HCT116 (cell line): Measurements from ENCODE around the gene MIEN1. TPM values are rescaled to one million over a fixed set of nuclear protein-coding genes. Genes with fewer than 3 reads are reported as not detected.

Experiments
- ATAC-seq: fragments of 200-7000 bp; cut with Tn5 transposase; 2 replicates; pipeline ENCODE4 v1.9.1; 2020; ENCODE audit warnings: mild to moderate bottlenecking, moderate library complexity
- BruUV-seq: library from RNA; stranded (reverse); fragments of 400-500 nt; replicated peaks from 2 replicates; lab custom pipeline; 2021; lab: Mats Ljungman, UMichigan
- CTCF ChIA-PET: fragments of 300-600 bp; sonication (Branson Sonifier 250); formaldehyde crosslinking; loops from one replicate; lab custom pipeline; 2021; ENCODE audit warnings: antibody characterized with exemption; lab: Charles Lee
- POLR2A ChIA-PET: fragments of 300-600, 350-600 bp; sonication (Branson Sonifier 250); formaldehyde crosslinking; loops from one replicate; lab custom pipeline; 2021; ENCODE audit warnings: antibody characterized with exemption; lab: Charles Lee
- RAD21 ChIA-PET, 2 experiments: fragments of 300-600 bp; sonication (Branson Sonifier 250); formaldehyde crosslinking; loops; one replicate each; lab custom pipeline; 2023; ENCODE audit warnings: low total read pairs in 2 of 2; ENCODE audit not compliant: uncharacterized antibody in 2 of 2, unreplicated experiment in 2 of 2, low non-redundant PET in 1 of 2; lab: Charles Lee
- DNase-seq: peaks from one replicate; pipeline ENCODE4 v3.0.0-alpha.2; 2010; ENCODE audit warnings: low read depth, low spot score
- H2AFZ ChIP-seq: fragments of 200-600 bp; shearing (Covaris generic), sonication (generic); 2 replicates; pipeline ENCODE4 v1.6.1; 2017; ENCODE audit warnings: low read depth, mixed run types, mixed read lengths, antibody characterized with exemption, low read length; ENCODE audit not compliant: poor library complexity, severe bottlenecking
- H3K27ac ChIP-seq: 2 replicates; pipeline ENCODE4 v1.5.1; 2012; ENCODE audit warnings: low read depth, low read length
- H3K27me3 ChIP-seq: fragments of 200-600 bp; sonication (generic); 2 replicates; pipeline ENCODE4 v1.6.1; 2016; ENCODE audit warnings: mixed run types, low read length, mixed read lengths; ENCODE audit not compliant: insufficient read depth
- H3K36me3 ChIP-seq, 2 experiments: fragments of 200-500 bp in 1 of 2; fragments of 200-600 bp in 1 of 2; sonication (Bioruptor generic) in 1 of 2; sonication (generic) in 1 of 2; 2 replicates each; pipeline versions ENCODE4 v1.5.1 to v1.6.1; 2014 to 2016; ENCODE audit warnings: low read length in 2 of 2, inconsistent platforms in 1 of 2, mixed read lengths in 1 of 2, mixed run types in 1 of 2; ENCODE audit not compliant: insufficient read depth in 2 of 2, control insufficient read depth in 1 of 2
- H3K4me1 ChIP-seq, 2 experiments: fragments of 200-600 bp in 1 of 2; sonication (generic) in 1 of 2; 2 replicates each; pipeline versions ENCODE4 v1.5.1 to v1.6.1; 2012 to 2017; ENCODE audit warnings: low read length in 2 of 2, inconsistent platforms in 1 of 2, mild to moderate bottlenecking in 1 of 2, mixed read lengths in 1 of 2, mixed run types in 1 of 2, moderate library complexity in 1 of 2; ENCODE audit not compliant: insufficient read depth in 2 of 2, control insufficient read depth in 1 of 2
- H3K4me2 ChIP-seq: fragments of 200-600 bp; sonication (generic); 2 replicates; pipeline ENCODE4 v1.6.1; 2017; ENCODE audit warnings: mixed run types, low read length, mixed read lengths
- H3K4me3 ChIP-seq, 2 experiments: fragments of 200-600 bp in 1 of 2; sonication (generic) in 1 of 2; replicated peaks in 1 of 2; 2 replicates each; pipeline ENCODE4 v1.5.1; 2011 to 2016; ENCODE audit warnings: low read length in 2 of 2, control low read depth in 1 of 2, low read depth in 1 of 2, mild to moderate bottlenecking in 1 of 2, mixed read lengths in 1 of 2, mixed run types in 1 of 2
- H3K79me2 ChIP-seq: fragments of 200-600 bp; sonication (generic); 2 replicates; pipeline ENCODE4 v1.6.1; 2017; ENCODE audit warnings: mild to moderate bottlenecking, mixed run types, low read length, moderate library complexity, mixed read lengths; ENCODE audit not compliant: insufficient read depth
- H3K9ac ChIP-seq: fragments of 200-600 bp; sonication (generic); 2 replicates; pipeline ENCODE4 v1.6.1; 2016; ENCODE audit warnings: low read length, mixed read lengths
- H3K9me2 ChIP-seq: fragments of 200-600 bp; sonication (generic), shearing (Covaris generic); 2 replicates; pipeline ENCODE4 v1.6.1; 2017; ENCODE audit warnings: mixed run types, mild to moderate bottlenecking, moderate library complexity; ENCODE audit not compliant: insufficient read depth
- H3K9me3 ChIP-seq, 2 experiments: fragments of 200-500 bp in 1 of 2; fragments of 200-600 bp in 1 of 2; sonication (Bioruptor generic) in 1 of 2; sonication (generic) in 1 of 2; 2 replicates each; pipeline ENCODE4 v1.6.1; 2014 to 2017; ENCODE audit warnings: low read length in 2 of 2, mixed read lengths in 2 of 2, inconsistent platforms in 1 of 2, low read depth in 1 of 2, mild to moderate bottlenecking in 1 of 2, mixed run types in 1 of 2, moderate library complexity in 1 of 2; ENCODE audit not compliant: control insufficient read depth in 1 of 2, insufficient read depth in 1 of 2
- H4K20me1 ChIP-seq: fragments of 200-600 bp; sonication (generic), shearing (Covaris generic); 2 replicates; pipeline ENCODE4 v1.6.1; 2017; ENCODE audit warnings: mixed run types, mild to moderate bottlenecking, moderate library complexity; ENCODE audit not compliant: insufficient read depth
- CEBPB ChIP-seq: IDR thresholded peaks from 2 replicates; pipeline ENCODE4 v1.6.1; 2012; ENCODE audit warnings: low read depth
- ELF1 ChIP-seq: IDR thresholded peaks from 2 replicates; pipeline ENCODE4 v1.6.1; 2012; ENCODE audit warnings: low read depth, borderline replicate concordance
- EZH2 ChIP-seq: fragments of 200-600 bp; sonication (generic); IDR thresholded peaks from 2 replicates; pipeline ENCODE4 v1.6.1; 2017; ENCODE audit warnings: antibody characterized with exemption, mixed run types
- EZH2phosphoT487 ChIP-seq: fragments of 200-600 bp; IDR thresholded peaks from 2 replicates; pipeline ENCODE4 v1.6.1; 2018; ENCODE audit warnings: antibody characterized with exemption, borderline replicate concordance
- FOSL1 ChIP-seq: IDR thresholded peaks from 2 replicates; pipeline ENCODE4 v1.6.1; 2012; ENCODE audit warnings: low read depth
- JUND ChIP-seq: IDR thresholded peaks from 2 replicates; pipeline ENCODE4 v1.6.1; 2012
- POLR2A ChIP-seq: IDR thresholded peaks from 2 replicates; pipeline ENCODE4 v1.7.0; 2011; ENCODE audit warnings: borderline replicate concordance; ENCODE audit not compliant: insufficient read depth, insufficient read length; ENCODE audit errors: extremely low read depth
- POLR2AphosphoS5 ChIP-seq: IDR thresholded peaks from 2 replicates; pipeline ENCODE4 v1.6.1; 2011; ENCODE audit warnings: mild to moderate bottlenecking, low read depth, low read length, moderate library complexity
- RAD21 ChIP-seq: IDR thresholded peaks from 2 replicates; pipeline ENCODE4 v1.6.1; 2012; ENCODE audit warnings: low read depth, mild to moderate bottlenecking
- SP1 ChIP-seq: IDR thresholded peaks from 2 replicates; pipeline ENCODE4 v1.6.1; 2012; ENCODE audit warnings: low read depth
- TCF7L2 ChIP-seq: IDR thresholded peaks from 2 replicates; pipeline ENCODE4 v1.7.0; 2011; ENCODE audit warnings: borderline replicate concordance, inconsistent platforms; ENCODE audit not compliant: insufficient read depth, insufficient read length; ENCODE audit errors: extremely low read depth
- YY1 ChIP-seq: IDR thresholded peaks from 2 replicates; pipeline ENCODE4 v1.6.1; 2011; ENCODE audit warnings: low read length, low read depth, moderate library complexity, mild to moderate bottlenecking; ENCODE audit not compliant: insufficient replicate concordance; ENCODE audit errors: extremely low read depth
- ZFX ChIP-seq: fragments of 450-650 bp; IDR thresholded peaks from 2 replicates; pipeline ENCODE4 v1.6.1; 2017
- ZNF274 ChIP-seq: fragments of 200-500 bp; sonication (Bioruptor generic); IDR thresholded peaks from 2 replicates; pipeline ENCODE4 v1.6.1; 2014; ENCODE audit warnings: mild to moderate bottlenecking, low read depth, low read length, inconsistent platforms
- intact Hi-C: fragments of 100-400 bp; cut with micrococcal nuclease; formaldehyde crosslinking; loops from 2 replicates; pipeline ENCODE4 v1.10.0; 2022
- total RNA-seq: library from RNA; stranded (reverse); gene quantifications from one replicate; pipeline ENCODE4 v1.2.1, GENCODE V29; 2021; ENCODE audit not compliant: unreplicated experiment
- TF ChIP-seq, protein P1 (sequence below): IDR thresholded peaks from 2 replicates; pipeline ENCODE4 v1.6.1; 2012
- TF ChIP-seq, protein P2 (sequence below): IDR thresholded peaks from 2 replicates; pipeline ENCODE4 v1.6.1; 2011; ENCODE audit warnings: mild to moderate bottlenecking, low read length, moderate library complexity; ENCODE audit not compliant: insufficient replicate concordance; ENCODE audit errors: extremely low read depth
- TF ChIP-seq, protein P3 (sequence below), 3 experiments: fragments of 200-600 bp in 1 of 3; sonication (generic) in 1 of 3; IDR thresholded peaks in 2 of 3; conservative IDR thresholded peaks in 1 of 3; 2 replicates each; pipeline ENCODE4 v1.5.1; 2012 to 2017; ENCODE audit warnings: low read depth in 2 of 3, low read length in 2 of 3, antibody characterized with exemption in 1 of 3, borderline replicate concordance in 1 of 3, control low read depth in 1 of 3, mild to moderate bottlenecking in 1 of 3, mixed read lengths in 1 of 3, mixed run types in 1 of 3, moderate library complexity in 1 of 3; ENCODE audit not compliant: insufficient read depth in 1 of 3

MIEN1 gene
- total RNA-seq, 1 experiment from 2014 or later, result 73.9 TPM

- no peaks in the 10 kb centered on the region for H3K79me2 ChIP-seq
- no peaks in the 10 kb centered on the region for H3K27me3 ChIP-seq
- H3K4me2 ChIP-seq, result peak overlapping the region; percentile 91
- H3K9me3 ChIP-seq, result no peaks in the 10 kb centered on the region
- ChIA-PET CTCF (interaction anchor here (1.1 to 1.3 kb wide), 2 partner anchors 32 to 64 kb away, joined by 4 to 7 read pairs; no protein-coding TSS in a partner anchor), POLR2A (interaction anchor here (1.2 kb wide), 1 partner anchor 11 kb away, joined by 7 read pairs; no protein-coding TSS in a partner anchor), RAD21 (no interaction called here)
- H4K20me1 ChIP-seq, result no peaks in the 10 kb centered on the region
- BruUV-seq, result TSS peak; percentile 82
- H2AFZ ChIP-seq, result peak overlapping the region; percentile 49
- ATAC-seq (no peak), DNase-seq (no peak)
- no peak for TF ChIP-seq ZFX
- no peak for TF ChIP-seq TCF7L2
- TF ChIP-seq EZH2, result no peak
- no peak for TF ChIP-seq ELF1
- TF ChIP-seq JUND, result no peak
- TF ChIP-seq, protein P1, sequence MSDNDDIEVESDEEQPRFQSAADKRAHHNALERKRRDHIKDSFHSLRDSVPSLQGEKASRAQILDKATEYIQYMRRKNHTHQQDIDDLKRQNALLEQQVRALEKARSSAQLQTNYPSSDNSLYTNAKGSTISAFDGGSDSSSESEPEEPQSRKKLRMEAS, result no peak; the same call in 1 of the 2 replicates
- no peak for TF ChIP-seq ZNF274
- TF ChIP-seq YY1, result no peak
- no peak for TF ChIP-seq POLR2A
- TF ChIP-seq, protein P2, sequence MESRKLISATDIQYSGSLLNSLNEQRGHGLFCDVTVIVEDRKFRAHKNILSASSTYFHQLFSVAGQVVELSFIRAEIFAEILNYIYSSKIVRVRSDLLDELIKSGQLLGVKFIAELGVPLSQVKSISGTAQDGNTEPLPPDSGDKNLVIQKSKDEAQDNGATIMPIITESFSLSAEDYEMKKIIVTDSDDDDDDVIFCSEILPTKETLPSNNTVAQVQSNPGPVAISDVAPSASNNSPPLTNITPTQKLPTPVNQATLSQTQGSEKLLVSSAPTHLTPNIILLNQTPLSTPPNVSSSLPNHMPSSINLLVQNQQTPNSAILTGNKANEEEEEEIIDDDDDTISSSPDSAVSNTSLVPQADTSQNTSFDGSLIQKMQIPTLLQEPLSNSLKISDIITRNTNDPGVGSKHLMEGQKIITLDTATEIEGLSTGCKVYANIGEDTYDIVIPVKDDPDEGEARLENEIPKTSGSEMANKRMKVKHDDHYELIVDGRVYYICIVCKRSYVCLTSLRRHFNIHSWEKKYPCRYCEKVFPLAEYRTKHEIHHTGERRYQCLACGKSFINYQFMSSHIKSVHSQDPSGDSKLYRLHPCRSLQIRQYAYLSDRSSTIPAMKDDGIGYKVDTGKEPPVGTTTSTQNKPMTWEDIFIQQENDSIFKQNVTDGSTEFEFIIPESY, result no peak
- TF ChIP-seq RAD21, result no peak
- TF ChIP-seq EZH2phosphoT487, result no peak
- TF ChIP-seq SP1, result no peak
- TF ChIP-seq, protein P3, sequence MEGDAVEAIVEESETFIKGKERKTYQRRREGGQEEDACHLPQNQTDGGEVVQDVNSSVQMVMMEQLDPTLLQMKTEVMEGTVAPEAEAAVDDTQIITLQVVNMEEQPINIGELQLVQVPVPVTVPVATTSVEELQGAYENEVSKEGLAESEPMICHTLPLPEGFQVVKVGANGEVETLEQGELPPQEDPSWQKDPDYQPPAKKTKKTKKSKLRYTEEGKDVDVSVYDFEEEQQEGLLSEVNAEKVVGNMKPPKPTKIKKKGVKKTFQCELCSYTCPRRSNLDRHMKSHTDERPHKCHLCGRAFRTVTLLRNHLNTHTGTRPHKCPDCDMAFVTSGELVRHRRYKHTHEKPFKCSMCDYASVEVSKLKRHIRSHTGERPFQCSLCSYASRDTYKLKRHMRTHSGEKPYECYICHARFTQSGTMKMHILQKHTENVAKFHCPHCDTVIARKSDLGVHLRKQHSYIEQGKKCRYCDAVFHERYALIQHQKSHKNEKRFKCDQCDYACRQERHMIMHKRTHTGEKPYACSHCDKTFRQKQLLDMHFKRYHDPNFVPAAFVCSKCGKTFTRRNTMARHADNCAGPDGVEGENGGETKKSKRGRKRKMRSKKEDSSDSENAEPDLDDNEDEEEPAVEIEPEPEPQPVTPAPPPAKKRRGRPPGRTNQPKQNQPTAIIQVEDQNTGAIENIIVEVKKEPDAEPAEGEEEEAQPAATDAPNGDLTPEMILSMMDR (IDR thresholded peaks at IDR 0.05 in 2 of 3, conservative IDR thresholded peaks at IDR 0.05 in 1 of 3; ENCODE audit: borderline replicate concordance in 1 of 3, insufficient read depth in 1 of 3, low read depth in 2 of 3, low read length in 2 of 3), result no peak
- no peak for TF ChIP-seq CEBPB
- TF ChIP-seq POLR2AphosphoS5, result no peak
- no peak for TF ChIP-seq FOSL1
- TF ChIP-seq, all 23 proteins: peak for 0
- H3K4me1 ChIP-seq, result peaks cover 10 to 19% of the 10 kb centered on the region in 2 experiments; a peak in 3 of 4 replicates
- H3K27ac ChIP-seq, result peak overlapping the region; percentile 95
- H3K4me3 ChIP-seq, result peak overlapping the region; percentile 84 to 89
- no peaks in the 10 kb centered on the region for H3K9me2 ChIP-seq
- intact Hi-C loops, result no loop called here
- H3K9ac ChIP-seq, result peak overlapping the region; percentile 77
- no peaks in the 10 kb centered on the region for H3K36me3 ChIP-seq
Observed at GRCh38 chr17:39687101-39687545, 43.2 kb downstream of the MIEN1 start.
